ENCODE results near the gene EXOC2.
"Not testable (repeated sequence)": the region's sequence is repeated elsewhere in the genome, so short reads cannot be mapped to it uniquely, and the experiment has no call there.

Gene EXOC2

GRCh38 chr6:633611-634010, 59.3 kb downstream of the EXOC2 start:
- DNase-seq = no peak

GRCh38 chr6:628766-629165, 64.2 kb downstream of the EXOC2 start:
- DNase-seq = no peak

GRCh38 chr6:626236-626635, 66.7 kb downstream of the EXOC2 start:
- no peak for DNase-seq

- DNase-seq = no peak
These were observed 68.0 kb downstream of the EXOC2 start for GRCh38 chr6:624979-625378.

GRCh38 chr6:622462-622861, 70.5 kb downstream of the EXOC2 start:
- DNase-seq = no peak

GRCh38 chr6:621931-622330, 71.0 kb downstream of the EXOC2 start:
- DNase-seq = no peak

- no peak for DNase-seq
These were observed 72.0 kb downstream of the EXOC2 start for GRCh38 chr6:620950-621349.

GRCh38 chr6:620166-620565, 72.8 kb downstream of the EXOC2 start:
- no peak for DNase-seq

- DNase-seq = no peak
These were observed 75.4 kb downstream of the EXOC2 start for GRCh38 chr6:617456-618100.

GRCh38 chr6:613981-614380, 79.0 kb downstream of the EXOC2 start:
- DNase-seq = no peak

GRCh38 chr6:611928-612327, 81.0 kb downstream of the EXOC2 start:
- no peak for DNase-seq

GRCh38 chr6:610882-611281, 82.1 kb downstream of the EXOC2 start:
- no peak for DNase-seq

GRCh38 chr6:609905-610304, 83.0 kb downstream of the EXOC2 start:
- no peak for DNase-seq

- no peak for DNase-seq
These were observed 86.0 kb downstream of the EXOC2 start for GRCh38 chr6:606829-607379.

GRCh38 chr6:605895-606294, 87.0 kb downstream of the EXOC2 start:
- DNase-seq = not testable (repeated sequence)

GRCh38 chr6:604579-604978, 88.4 kb downstream of the EXOC2 start:
- no peak for DNase-seq

GRCh38 chr6:603265-603664, 89.7 kb downstream of the EXOC2 start:
- no peak for DNase-seq

GRCh38 chr6:599576-600448, 93.1 kb downstream of the EXOC2 start:
- DNase-seq = no peak

- no peak for DNase-seq
These were observed 99.1 kb downstream of the EXOC2 start for GRCh38 chr6:593907-594212.

GRCh38 chr6:593139-593906, 99.6 kb downstream of the EXOC2 start:
- peak; percentile 80 for DNase-seq

GRCh38 chr6:589090-589489, 103.8 kb downstream of the EXOC2 start:
- DNase-seq = no peak

- no peak for DNase-seq
These were observed 106.4 kb downstream of the EXOC2 start for GRCh38 chr6:586553-586952.

- DNase-seq = no peak
These were observed 109.3 kb downstream of the EXOC2 start for GRCh38 chr6:583635-584034.

GRCh38 chr6:583116-583515, 109.8 kb downstream of the EXOC2 start:
- DNase-seq = no peak

All from stimulated activated CD8-positive, alpha-beta memory T cell treated with anti-CD3 and anti-CD28 coated beads, Interleukin-4, amount 100 ng/mL, for 48 hours (primary cell).